ENCODE results near the gene FNDC1.

FNDC1 gene

DNA sequence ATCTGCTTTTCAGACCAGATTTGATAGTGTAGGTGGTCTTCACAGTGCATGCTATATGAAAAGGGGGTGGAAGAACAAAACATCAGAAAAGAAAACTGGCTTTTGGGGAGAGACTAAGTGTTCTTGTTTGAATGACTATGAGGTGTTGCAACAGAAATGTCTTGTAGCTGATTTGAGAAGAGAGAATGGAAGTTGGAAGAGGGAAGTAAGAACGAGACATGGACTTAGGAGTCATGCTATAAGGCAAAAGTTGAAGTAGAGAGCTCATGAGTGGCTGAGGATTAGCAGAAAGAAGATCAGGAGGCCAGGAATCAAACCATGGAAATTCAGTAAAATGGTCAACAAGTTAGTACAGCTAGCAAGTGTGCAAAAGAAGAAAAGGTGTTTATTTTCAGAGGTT is 32.1 kb downstream of the FNDC1 start:
- H3K9me3 ChIP-seq (ENCODE audit: control insufficient read depth, insufficient read depth, low read length) = no peaks in the 10 kb centered on the region
- peaks cover 34% of the 10 kb centered on the region for H3K4me1 ChIP-seq (ENCODE audit: control insufficient read depth, low read length)

DNA sequence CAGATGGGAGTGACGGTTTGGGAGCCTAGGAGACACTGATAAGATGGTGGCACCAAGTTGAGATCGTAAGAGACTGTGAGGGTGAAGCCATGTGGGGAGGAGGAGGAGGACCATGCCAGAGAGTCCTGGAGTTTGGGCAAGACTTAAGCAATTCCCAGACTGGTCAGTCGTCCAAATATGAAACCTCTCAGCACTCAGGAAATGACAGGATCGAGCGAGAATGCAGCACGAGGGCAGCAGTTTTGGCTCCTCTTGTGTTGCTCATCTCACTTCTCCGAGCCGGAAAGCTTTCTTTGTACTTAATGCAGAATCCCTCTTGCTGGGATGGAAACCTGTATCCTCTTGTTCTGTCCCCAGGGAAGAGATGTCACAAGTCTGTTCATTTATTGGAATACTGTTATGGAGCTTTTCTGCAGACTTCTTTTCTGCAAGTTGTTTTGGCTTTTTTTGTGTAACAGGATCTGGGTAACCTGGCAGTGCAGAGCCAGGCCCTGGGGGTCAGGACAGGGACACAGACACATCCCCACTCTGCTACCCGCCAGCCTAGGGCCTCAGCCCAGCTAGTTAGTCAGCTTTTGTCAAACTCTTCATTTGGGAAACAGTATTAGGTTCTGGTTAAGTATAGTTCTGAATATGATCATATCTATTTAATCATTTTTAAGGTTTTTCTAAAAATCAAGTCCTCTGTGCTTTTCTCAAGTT is 34.3 kb downstream of the FNDC1 start:
- H4K20me1 ChIP-seq (ENCODE audit: control insufficient read depth, insufficient read depth, low read depth, low read length) = no peaks in the 10 kb centered on the region
- no peak overlapping the region for H3K4me2 ChIP-seq (ENCODE audit: low read length)
- H3K4me3 ChIP-seq (ENCODE audit: low read length) = no peak overlapping the region
- no peaks in the 10 kb centered on the region for H3K9me3 ChIP-seq (ENCODE audit: control insufficient read depth, insufficient read depth, low read length)
- peaks cover 28% of the 10 kb centered on the region for H3K4me1 ChIP-seq (ENCODE audit: control insufficient read depth, low read length)
- no peaks in the 10 kb centered on the region for H3K36me3 ChIP-seq (ENCODE audit: control insufficient read depth, low read length)
- no peaks in the 10 kb centered on the region for H3K27me3 ChIP-seq (ENCODE audit: control insufficient read depth, low read length)
- no peak overlapping the region for H3K27ac ChIP-seq (ENCODE audit: low read depth, low read length)
- no peaks in the 10 kb centered on the region for H3K9me2 ChIP-seq (replicated peaks; ENCODE audit: control insufficient read depth, low read length)
- H3K79me2 ChIP-seq (ENCODE audit: control insufficient read depth, low read length) = no peaks in the 10 kb centered on the region
- no peaks in the 10 kb centered on the region for H3F3A ChIP-seq (ENCODE audit: control insufficient read depth, insufficient read depth)
- TF ChIP-seq, protein P1, sequence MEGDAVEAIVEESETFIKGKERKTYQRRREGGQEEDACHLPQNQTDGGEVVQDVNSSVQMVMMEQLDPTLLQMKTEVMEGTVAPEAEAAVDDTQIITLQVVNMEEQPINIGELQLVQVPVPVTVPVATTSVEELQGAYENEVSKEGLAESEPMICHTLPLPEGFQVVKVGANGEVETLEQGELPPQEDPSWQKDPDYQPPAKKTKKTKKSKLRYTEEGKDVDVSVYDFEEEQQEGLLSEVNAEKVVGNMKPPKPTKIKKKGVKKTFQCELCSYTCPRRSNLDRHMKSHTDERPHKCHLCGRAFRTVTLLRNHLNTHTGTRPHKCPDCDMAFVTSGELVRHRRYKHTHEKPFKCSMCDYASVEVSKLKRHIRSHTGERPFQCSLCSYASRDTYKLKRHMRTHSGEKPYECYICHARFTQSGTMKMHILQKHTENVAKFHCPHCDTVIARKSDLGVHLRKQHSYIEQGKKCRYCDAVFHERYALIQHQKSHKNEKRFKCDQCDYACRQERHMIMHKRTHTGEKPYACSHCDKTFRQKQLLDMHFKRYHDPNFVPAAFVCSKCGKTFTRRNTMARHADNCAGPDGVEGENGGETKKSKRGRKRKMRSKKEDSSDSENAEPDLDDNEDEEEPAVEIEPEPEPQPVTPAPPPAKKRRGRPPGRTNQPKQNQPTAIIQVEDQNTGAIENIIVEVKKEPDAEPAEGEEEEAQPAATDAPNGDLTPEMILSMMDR (IDR thresholded peaks at IDR 0.05; ENCODE audit: low read depth, low read length, poor library complexity, severe bottlenecking) = no peak
- TF ChIP-seq EZH2phosphoT487 (IDR thresholded peaks at IDR 0.05; ENCODE audit: borderline replicate concordance, low read length) = no peak

More for the DNA sequence above, 32.1 kb downstream of the FNDC1 start:
- Histone ChIP-seq H3K9me2 (replicated peaks; ENCODE audit: control insufficient read depth, low read length) (no peaks in the 10 kb centered on the region), H3K27me3 (ENCODE audit: control insufficient read depth, low read length) (no peaks in the 10 kb centered on the region), H4K20me1 (ENCODE audit: control insufficient read depth, insufficient read depth, low read depth, low read length) (no peaks in the 10 kb centered on the region), H3K4me2 (ENCODE audit: low read length) (no peak overlapping the region; the same call in 1 of the 2 replicates), H3K79me2 (ENCODE audit: control insufficient read depth, low read length) (no peaks in the 10 kb centered on the region), H3F3A (ENCODE audit: control insufficient read depth, insufficient read depth) (no peaks in the 10 kb centered on the region), H3K36me3 (ENCODE audit: control insufficient read depth, low read length) (no peaks in the 10 kb centered on the region), H3K4me3 (ENCODE audit: low read length) (no peak overlapping the region; the same call in 1 of the 2 replicates), H3K27ac (ENCODE audit: low read depth, low read length) (no peak overlapping the region)
- TF ChIP-seq, protein P1 (IDR thresholded peaks at IDR 0.05; ENCODE audit: low read depth, low read length, poor library complexity, severe bottlenecking) = no peak
- TF ChIP-seq EZH2phosphoT487 (IDR thresholded peaks at IDR 0.05; ENCODE audit: borderline replicate concordance, low read length) = no peak

DNA sequence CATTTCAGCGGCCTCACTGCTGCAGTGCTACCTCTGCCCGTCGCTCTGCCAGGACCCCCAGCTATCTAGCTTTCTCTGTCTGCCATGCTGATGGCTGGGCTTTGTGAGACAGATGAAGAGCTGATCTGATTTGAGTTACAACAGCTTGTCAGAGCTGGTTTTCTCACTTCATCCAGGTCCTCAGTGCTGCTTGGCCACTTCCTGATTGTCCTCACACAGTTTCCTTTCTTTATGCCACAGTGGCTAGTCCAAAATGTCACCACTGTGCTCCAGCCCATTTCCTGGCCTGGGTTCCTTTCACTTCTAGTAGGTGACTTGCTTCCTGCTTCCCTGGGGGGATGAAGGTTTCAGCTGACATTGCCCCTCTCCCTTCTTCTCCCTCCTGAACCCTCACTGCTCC is 35.4 kb downstream of the FNDC1 start:
- no peaks in the 10 kb centered on the region for H3K79me2 ChIP-seq (ENCODE audit: control insufficient read depth, low read length)
- no peak overlapping the region for H3K27ac ChIP-seq (ENCODE audit: low read depth, low read length)
- H3K36me3 ChIP-seq (ENCODE audit: control insufficient read depth, low read length) = no peaks in the 10 kb centered on the region
- H4K20me1 ChIP-seq (ENCODE audit: control insufficient read depth, insufficient read depth, low read depth, low read length) = no peaks in the 10 kb centered on the region
- H3K4me1 ChIP-seq (ENCODE audit: control insufficient read depth, low read length) = peaks cover 20% of the 10 kb centered on the region
- no peak overlapping the region for H3K4me3 ChIP-seq (ENCODE audit: low read length)
- no peaks in the 10 kb centered on the region for H3K27me3 ChIP-seq (ENCODE audit: control insufficient read depth, low read length)
- H3F3A ChIP-seq (ENCODE audit: control insufficient read depth, insufficient read depth) = no peaks in the 10 kb centered on the region
- TF ChIP-seq, protein P1 (IDR thresholded peaks at IDR 0.05; ENCODE audit: low read depth, low read length, poor library complexity, severe bottlenecking) = no peak
- no peak for TF ChIP-seq EZH2phosphoT487 (IDR thresholded peaks at IDR 0.05; ENCODE audit: borderline replicate concordance, low read length)
- H3K9me3 ChIP-seq (ENCODE audit: control insufficient read depth, insufficient read depth, low read length) = no peaks in the 10 kb centered on the region
- no peaks in the 10 kb centered on the region for H3K9me2 ChIP-seq (replicated peaks; ENCODE audit: control insufficient read depth, low read length)
- H3K4me2 ChIP-seq (ENCODE audit: low read length) = no peak overlapping the region
